ENCODE data around the gene CACNA2D3.

- TF ChIP-seq HDGF (IDR thresholded peaks at IDR 0.05; ENCODE audit: borderline replicate concordance) = no peak
- TF ChIP-seq BHLHE40 (IDR thresholded peaks at IDR 0.05; ENCODE audit: borderline replicate concordance) = no peak
- no peak for TF ChIP-seq SP1 (IDR thresholded peaks at IDR 0.05)
- TF ChIP-seq ELF4 (IDR thresholded peaks at IDR 0.05) = no peak
- no peak for TF ChIP-seq TARDBP (IDR thresholded peaks at IDR 0.05)
These were observed 215.5 kb downstream of the CACNA2D3 start for GRCh38 chr3:54337846-54338245.

All from HEK293T (cell line).